ENCODE measurements around the gene C8G.

- TF ChIP-seq POLR2A (IDR thresholded peaks at IDR 0.05) (no peak), EP300 (IDR thresholded peaks at IDR 0.05) (no peak), POLR2AphosphoS5 (IDR thresholded peaks at IDR 0.05) (no peak), CTCF (IDR thresholded peaks at IDR 0.05) (no peak)
Observed at GRCh38 chr9:136935651-136936050, 9.4 kb upstream of the C8G start.
